Measurements from ENCODE around the gene TRAF3IP3.

DNA sequence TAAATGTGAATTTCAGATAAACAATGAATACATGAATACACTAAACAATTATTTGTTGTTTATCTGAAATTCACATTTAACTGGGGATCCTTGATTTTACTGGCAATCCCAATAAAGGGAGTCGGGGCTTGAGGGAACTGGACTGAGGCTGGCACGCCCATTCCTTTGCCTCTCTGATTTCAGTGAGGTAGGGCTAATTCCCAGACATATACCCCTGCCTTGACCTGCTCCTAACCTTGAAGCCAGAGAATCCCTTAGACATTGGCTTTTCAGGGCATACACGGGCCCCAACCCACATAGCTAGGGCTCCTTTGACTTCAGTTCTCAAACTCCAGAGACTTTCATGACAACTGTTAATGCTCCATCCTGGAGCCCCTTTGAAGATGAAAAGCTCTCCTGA lies 61.1 kb downstream of the TRAF3IP3 start:
- TF ChIP-seq, protein P1, sequence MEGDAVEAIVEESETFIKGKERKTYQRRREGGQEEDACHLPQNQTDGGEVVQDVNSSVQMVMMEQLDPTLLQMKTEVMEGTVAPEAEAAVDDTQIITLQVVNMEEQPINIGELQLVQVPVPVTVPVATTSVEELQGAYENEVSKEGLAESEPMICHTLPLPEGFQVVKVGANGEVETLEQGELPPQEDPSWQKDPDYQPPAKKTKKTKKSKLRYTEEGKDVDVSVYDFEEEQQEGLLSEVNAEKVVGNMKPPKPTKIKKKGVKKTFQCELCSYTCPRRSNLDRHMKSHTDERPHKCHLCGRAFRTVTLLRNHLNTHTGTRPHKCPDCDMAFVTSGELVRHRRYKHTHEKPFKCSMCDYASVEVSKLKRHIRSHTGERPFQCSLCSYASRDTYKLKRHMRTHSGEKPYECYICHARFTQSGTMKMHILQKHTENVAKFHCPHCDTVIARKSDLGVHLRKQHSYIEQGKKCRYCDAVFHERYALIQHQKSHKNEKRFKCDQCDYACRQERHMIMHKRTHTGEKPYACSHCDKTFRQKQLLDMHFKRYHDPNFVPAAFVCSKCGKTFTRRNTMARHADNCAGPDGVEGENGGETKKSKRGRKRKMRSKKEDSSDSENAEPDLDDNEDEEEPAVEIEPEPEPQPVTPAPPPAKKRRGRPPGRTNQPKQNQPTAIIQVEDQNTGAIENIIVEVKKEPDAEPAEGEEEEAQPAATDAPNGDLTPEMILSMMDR (IDR thresholded peaks at IDR 0.05), result no peak
- TF ChIP-seq POLR2A (IDR thresholded peaks at IDR 0.05), result no peak

Measured in esophagus squamous epithelium (tissue), 4 donors.